K562 (cell line): ENCODE results near the gene PEX3. TPM values are rescaled to one million over a fixed set of nuclear protein-coding genes. Genes with fewer than 3 reads are reported as not detected.
A peak's percentile ranks its signal among the peaks of the same experiment; 100 is the strongest.

Experiments used
- ARNT ChIP-seq, 2 experiments: fragments of 450-650 bp; IDR thresholded peaks; 2 replicates each; pipeline ENCODE4 v1.6.1; 2016; ENCODE audit warnings: mild to moderate bottlenecking in 1 of 2
- ASH1L ChIP-seq: fragments of 450-650 bp; IDR thresholded peaks from 2 replicates; pipeline ENCODE4 v1.6.1; 2018; ENCODE audit warnings: borderline replicate concordance, mild to moderate bottlenecking, low read depth; ENCODE audit not compliant: partially characterized antibody
- ETV6 ChIP-seq, 3 experiments: fragments of 150-350 bp in 1 of 3; sonication (generic) in 1 of 3; formaldehyde crosslinking in 1 of 3; IDR thresholded peaks; 2 replicates each; pipeline versions ENCODE4 v1.6.1 to v1.8.0; 2014 to 2022; ENCODE audit warnings: borderline replicate concordance in 2 of 3, low read depth in 2 of 3, antibody characterized with exemption in 1 of 3, low read length in 1 of 3, mild to moderate bottlenecking in 1 of 3, missing genetic modification reagents in 1 of 3
- FOXK2 ChIP-seq, 2 experiments: fragments of 450-650 bp; IDR thresholded peaks in 1 of 2; conservative IDR thresholded peaks in 1 of 2; 2 replicates each; pipeline ENCODE4 v1.6.1; 2016; ENCODE audit warnings: low read depth in 2 of 2, mild to moderate bottlenecking in 1 of 2
- GABPB1 ChIP-seq: sonication (generic); formaldehyde crosslinking; IDR thresholded peaks from 2 replicates; pipeline ENCODE4 v1.8.0; 2022; ENCODE audit warnings: mild to moderate bottlenecking, missing genetic modification reagents
- JUNB ChIP-seq: fragments of 450-650 bp; formaldehyde crosslinking; conservative IDR thresholded peaks from 2 replicates; pipeline ENCODE4 v1.4.0; 2020; ENCODE audit warnings: mild to moderate bottlenecking
- KAT7 ChIP-seq: sonication (generic); formaldehyde crosslinking; IDR thresholded peaks from 2 replicates; pipeline ENCODE4 v1.8.0; 2022; ENCODE audit warnings: missing genetic modification reagents, mild to moderate bottlenecking, borderline replicate concordance
- KDM5B ChIP-seq: fragments of 200-600 bp; sonication (generic); IDR thresholded peaks from 2 replicates; pipeline ENCODE4 v1.6.1; 2012; ENCODE audit warnings: low read depth, mild to moderate bottlenecking, moderate library complexity, low read length, control low read depth, inconsistent platforms; ENCODE audit not compliant: insufficient replicate concordance
- MEIS2 ChIP-seq: fragments of 450-650 bp; IDR thresholded peaks from 2 replicates; pipeline ENCODE4 v1.6.1; 2014; ENCODE audit warnings: mild to moderate bottlenecking; ENCODE audit not compliant: partially characterized antibody
- MLLT1 ChIP-seq, 2 experiments: fragments of 450-650 bp; IDR thresholded peaks; 2 replicates each; pipeline ENCODE4 v1.6.1; 2016
- NFIC ChIP-seq: fragments of 450-650 bp; IDR thresholded peaks from 2 replicates; pipeline ENCODE4 v1.6.1; 2017; ENCODE audit warnings: mild to moderate bottlenecking, inconsistent platforms
- TOE1 ChIP-seq, 2 experiments: fragments of 450-650 bp in 1 of 2; sonication (generic) in 1 of 2; formaldehyde crosslinking in 1 of 2; IDR thresholded peaks; 2 replicates each; pipeline versions ENCODE4 v1.7.1 to v1.8.0; 2016 to 2022; ENCODE audit warnings: borderline replicate concordance in 2 of 2, mild to moderate bottlenecking in 2 of 2, antibody characterized with exemption in 1 of 2, inconsistent platforms in 1 of 2, low read depth in 1 of 2, missing genetic modification reagents in 1 of 2, moderate library complexity in 1 of 2
- USF1 ChIP-seq: sonication (generic); formaldehyde crosslinking; IDR thresholded peaks from 2 replicates; pipeline ENCODE4 v1.9.0; 2022; ENCODE audit warnings: mild to moderate bottlenecking, missing genetic modification reagents
- XRCC4 ChIP-seq: IDR thresholded peaks from one replicate; pipeline ENCODE4 v1.6.1; 2011; ENCODE audit not compliant: insufficient read depth, insufficient read length; ENCODE audit errors: extremely low read depth
- ZFP91 ChIP-seq: sonication (generic); formaldehyde crosslinking; IDR thresholded peaks from 2 replicates; pipeline ENCODE4 v1.8.0; 2022; ENCODE audit warnings: mild to moderate bottlenecking, missing genetic modification reagents
- ZNF518B ChIP-seq: fragments of 250-450 bp; sonication (Bioruptor Pico); IDR thresholded peaks from 2 replicates; pipeline ENCODE4 v1.5.0; 2021; ENCODE audit warnings: mild to moderate bottlenecking, moderate library complexity
- ZNF764 ChIP-seq: fragments of 250-450 bp; sonication (Bioruptor Pico); IDR thresholded peaks from 2 replicates; pipeline ENCODE4 v1.4.0; 2020; ENCODE audit warnings: low read depth, mild to moderate bottlenecking, moderate library complexity
- polyA plus RNA-seq, 8 experiments: library from polyadenylated mRNA; depleted of rRNA in 4 of 8; stranded (reverse) in 5 of 8; unstranded in 3 of 8; fragments of >200 nt; fragmentation: Nextera tagmentation in 2 of 8; fragmentation: Illumina TruSeq in 1 of 8; extraction: Ambion mirVana in 2 of 8; extraction: Trizol in 1 of 8; gene quantifications; 2 replicates each; pipeline versions ENCODE4 v1.2.1 to v1.2.3, GENCODE V29; 2011 to 2014; ENCODE audit warnings: inconsistent platforms in 1 of 8, missing spikeins in 1 of 8
- total RNA-seq, 7 experiments: library from RNA; depleted of rRNA in 6 of 7; stranded (reverse); fragments of >200 nt in 6 of 7; fragmentation: Illumina TruSeq in 2 of 7; extraction: Trizol in 2 of 7; gene quantifications; 2 replicates each; pipeline versions ENCODE4 v1.2.1 to v1.2.3, GENCODE V29; 2011 to 2021; ENCODE audit warnings: low replicate concordance in 1 of 7

PEX3 gene
- total and polyA plus RNA-seq, 9 of the 15 experiments (the other 6 are each of a cell fraction or from before 2014, with no cell fraction given), result 17.3 to 69.6 (median 32.7) TPM

GRCh38 chr6:143510991-143511891, 60.6 kb downstream of the PEX3 start, which contains the start of gene FUCA2 (continued):
- TF ChIP-seq MLLT1 (IDR thresholded peaks at IDR 0.05) (peak in 1 of 2 experiments; percentile 60; a peak in 3 of 4 replicates), ZNF764 (CRISPR knock-in tag) (no peak), XRCC4 (no peak), KDM5B (peak; percentile 98), MEIS2 (no peak), TOE1 (IDR thresholded peaks at IDR 0.05; ENCODE audit: borderline replicate concordance) (peak; percentile 92; the same call in 1 of the 2 replicates), TOE1 (CRISPR knock-in tag; IDR thresholded peaks at IDR 0.05; ENCODE audit: borderline replicate concordance, low read depth) (peak; percentile 79; the same call in 1 of the 2 replicates), NFIC (peak; percentile 98), ZNF518B (CRISPR knock-in tag) (no peak), KAT7 (peak; percentile 99), JUNB (no peak), GABPB1 (CRISPR knock-in tag) (peak; percentile 92), ARNT (IDR thresholded peaks at IDR 0.05) (peak; percentile 20 to 43; a peak in 1 of 4 replicates), FOXK2 (conservative IDR thresholded peaks at IDR 0.05 in 1 of 2, IDR thresholded peaks at IDR 0.05 in 1 of 2; ENCODE audit: low read depth in 2 of 2) (peak; percentile 51 to 60; a peak in 2 of 4 replicates), USF1 (peak; percentile 97), ETV6 (IDR thresholded peaks at IDR 0.05; ENCODE audit: borderline replicate concordance in 1 of 2, low read depth in 2 of 2, low read length in 1 of 2) (no peak; a peak in 1 of 4 replicates), ETV6 (CRISPR knock-in tag; IDR thresholded peaks at IDR 0.05; ENCODE audit: borderline replicate concordance) (peak; percentile 87; the same call in 1 of the 2 replicates), ASH1L (peak; percentile 62), ZFP91 (CRISPR knock-in tag) (peak; percentile 70; the same call in 1 of the 2 replicates)
